HG03442 (cell line): ENCODE results near the gene CMTR1.
"Not testable (repeated sequence)": the region's sequence is repeated elsewhere in the genome, so short reads cannot be mapped to it uniquely, and the experiment has no call there.

Source experiments
- ATAC-seq: cut with Tn5 transposase; IDR thresholded peaks from one replicate; pipeline ENCODE4 v1.9.1; 2021; ENCODE audit warnings: mild to moderate bottlenecking, moderate library complexity; ENCODE audit not compliant: unreplicated experiment

CMTR1 gene

GRCh38 chr6:37435373-37435772 is 2.4 kb downstream of the CMTR1 start:
- no peak for ATAC-seq

GRCh38 chr6:37435816-37436215 is 2.8 kb downstream of the CMTR1 start:
- ATAC-seq: no peak

GRCh38 chr6:37438930-37439329 is 5.9 kb downstream of the CMTR1 start:
- no peak for ATAC-seq

GRCh38 chr6:37441651-37442050 is 8.6 kb downstream of the CMTR1 start:
- no peak for ATAC-seq

- no peak for ATAC-seq
Observed at GRCh38 chr6:37442416-37443215, 9.6 kb downstream of the CMTR1 start.

- not testable (repeated sequence) for ATAC-seq
Observed at GRCh38 chr6:37443216-37443542, 10.2 kb downstream of the CMTR1 start.

- ATAC-seq: no peak
Observed at GRCh38 chr6:37449984-37450383, 17.0 kb downstream of the CMTR1 start.

- ATAC-seq: no peak
Observed at GRCh38 chr6:37451441-37452193, 18.6 kb downstream of the CMTR1 start.

GRCh38 chr6:37452522-37452921 is 19.5 kb downstream of the CMTR1 start:
- ATAC-seq: no peak

GRCh38 chr6:37454420-37455140 is 21.6 kb downstream of the CMTR1 start:
- ATAC-seq: no peak

GRCh38 chr6:37456126-37456525 is 23.1 kb downstream of the CMTR1 start:
- no peak for ATAC-seq

- no peak for ATAC-seq
Observed at GRCh38 chr6:37456816-37457560, 24.0 kb downstream of the CMTR1 start.

GRCh38 chr6:37459981-37460800 is 27.2 kb downstream of the CMTR1 start:
- ATAC-seq: no peak

GRCh38 chr6:37460805-37461204 is 27.8 kb downstream of the CMTR1 start:
- ATAC-seq: no peak

GRCh38 chr6:37463110-37463509 is 30.1 kb downstream of the CMTR1 start:
- no peak for ATAC-seq

GRCh38 chr6:37467718-37468117 is 34.7 kb downstream of the CMTR1 start:
- ATAC-seq: no peak

GRCh38 chr6:37473364-37474095 is 40.5 kb downstream of the CMTR1 start:
- ATAC-seq: no peak

- no peak for ATAC-seq
Observed at GRCh38 chr6:37474316-37474715, 41.3 kb downstream of the CMTR1 start.

GRCh38 chr6:37477191-37477590 is 44.2 kb downstream of the CMTR1 start:
- ATAC-seq: no peak
